NCI-H1105 treated with DMSO at 0.1 percent for 48 hours (cell line): ENCODE data around the gene PTPRN2.

Source experiments
- DNase-seq: peaks from one replicate; lab custom pipeline; 2025; lab: John Stamatoyannopoulos, UW

The PTPRN2 gene

DNA sequence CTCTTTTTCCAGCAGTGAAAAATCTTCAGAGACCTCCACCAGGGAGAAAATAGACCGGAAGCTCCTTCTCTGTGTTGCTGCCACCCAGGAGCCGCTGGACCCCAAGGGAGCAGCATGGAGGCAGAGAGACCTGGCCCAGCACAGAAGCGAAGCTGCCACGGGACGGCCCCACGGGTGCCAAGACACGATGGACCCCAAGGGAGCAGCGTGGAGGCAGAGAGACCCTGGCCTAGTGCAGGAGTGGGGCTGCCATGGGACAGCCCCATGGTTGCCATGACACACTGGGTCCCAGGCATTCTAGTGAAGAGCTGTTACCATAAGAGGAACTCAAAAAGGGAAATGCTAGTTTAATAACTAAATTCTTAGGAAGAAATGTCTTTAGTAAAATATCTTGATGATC lies 186.3 kb downstream of the PTPRN2 start:
- no peak for DNase-seq

DNA sequence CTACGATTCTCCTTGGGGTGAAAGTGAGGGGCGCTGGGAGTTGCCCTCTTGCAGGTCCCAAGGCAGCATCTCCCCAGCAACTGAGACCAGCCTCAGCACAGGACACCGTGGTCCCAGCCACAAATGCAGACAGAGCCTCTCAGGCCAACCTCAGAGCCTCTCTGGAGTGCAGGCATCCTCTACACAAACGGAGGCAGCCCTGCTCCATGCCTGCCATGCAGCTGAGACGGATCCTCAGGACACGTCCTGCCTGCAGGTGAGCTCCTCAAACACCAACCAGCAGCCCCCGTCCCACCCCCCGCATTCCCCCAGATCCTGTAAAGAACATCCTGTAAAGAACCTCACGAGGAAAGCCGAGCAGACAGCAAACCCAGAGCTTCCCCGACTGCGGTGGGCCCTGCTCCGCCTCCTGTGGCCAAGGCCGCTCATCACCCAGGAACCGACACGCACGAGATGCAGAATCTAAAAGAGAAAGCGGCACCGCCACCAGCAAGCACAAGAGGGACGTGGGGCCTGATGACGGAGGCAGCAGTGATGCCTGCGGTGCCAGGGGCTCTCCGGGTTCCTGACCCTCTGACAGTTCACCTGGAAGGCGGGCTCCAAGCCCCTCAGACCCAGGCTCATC lies 186.9 kb downstream of the PTPRN2 start:
- no peak for DNase-seq

DNA sequence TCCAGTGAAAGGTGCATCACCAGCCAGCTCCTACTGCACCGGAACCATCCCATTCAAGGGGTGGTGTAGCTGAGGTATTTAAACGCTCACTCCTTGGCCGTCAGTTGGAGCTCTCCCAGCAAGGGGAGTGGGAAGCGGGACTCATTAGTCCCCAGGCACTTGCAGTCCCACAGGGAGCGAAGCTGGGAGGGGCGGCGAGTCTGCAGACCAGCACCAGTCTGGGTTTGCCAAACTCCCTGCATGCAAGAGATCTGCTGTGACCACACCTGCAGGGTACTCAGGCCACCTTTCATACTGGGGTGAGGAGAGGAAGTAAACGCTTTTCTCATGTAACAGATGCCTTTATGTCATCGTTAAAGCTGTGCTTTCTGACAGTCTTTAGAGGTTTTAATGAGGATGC lies 187.9 kb downstream of the PTPRN2 start:
- DNase-seq: no peak

DNA sequence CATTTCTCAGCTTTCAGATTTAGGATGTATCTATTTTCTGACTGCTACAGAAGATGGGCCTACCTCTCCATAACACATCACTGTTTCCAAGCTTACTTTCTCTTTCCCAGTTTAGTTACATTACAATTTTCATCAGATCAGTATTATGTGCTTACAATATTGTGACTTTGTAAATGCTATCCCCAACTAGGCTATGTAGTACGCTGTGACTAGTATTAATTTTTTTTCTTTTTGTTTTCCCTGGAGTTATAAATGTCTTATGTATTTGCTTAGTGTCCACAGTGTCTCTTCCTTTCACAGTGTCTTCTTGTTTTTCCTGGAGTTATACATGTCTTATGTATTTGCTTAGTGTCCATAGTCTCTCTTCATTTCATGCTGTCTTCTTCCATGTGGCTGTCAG lies 188.9 kb downstream of the PTPRN2 start:
- DNase-seq: no peak

DNA sequence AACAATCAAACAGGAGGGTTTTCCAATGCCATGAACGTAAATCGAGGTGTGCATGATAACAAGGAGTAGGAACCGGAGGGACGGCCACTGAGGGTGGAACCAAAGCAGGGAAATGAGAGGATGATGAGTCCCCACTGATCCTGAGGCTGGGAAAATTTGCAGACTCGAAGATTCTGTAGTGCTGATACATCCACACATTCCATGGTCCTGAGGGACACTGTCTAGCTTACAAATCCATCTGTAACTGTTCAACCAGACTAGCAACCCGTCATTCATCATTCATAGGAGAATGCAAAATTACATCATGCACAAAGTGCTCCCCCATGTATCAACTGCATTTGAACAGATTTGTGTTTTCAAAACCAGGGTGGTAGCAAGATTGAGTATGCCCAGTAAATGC lies 189.7 kb downstream of the PTPRN2 start:
- DNase-seq: no peak

DNA sequence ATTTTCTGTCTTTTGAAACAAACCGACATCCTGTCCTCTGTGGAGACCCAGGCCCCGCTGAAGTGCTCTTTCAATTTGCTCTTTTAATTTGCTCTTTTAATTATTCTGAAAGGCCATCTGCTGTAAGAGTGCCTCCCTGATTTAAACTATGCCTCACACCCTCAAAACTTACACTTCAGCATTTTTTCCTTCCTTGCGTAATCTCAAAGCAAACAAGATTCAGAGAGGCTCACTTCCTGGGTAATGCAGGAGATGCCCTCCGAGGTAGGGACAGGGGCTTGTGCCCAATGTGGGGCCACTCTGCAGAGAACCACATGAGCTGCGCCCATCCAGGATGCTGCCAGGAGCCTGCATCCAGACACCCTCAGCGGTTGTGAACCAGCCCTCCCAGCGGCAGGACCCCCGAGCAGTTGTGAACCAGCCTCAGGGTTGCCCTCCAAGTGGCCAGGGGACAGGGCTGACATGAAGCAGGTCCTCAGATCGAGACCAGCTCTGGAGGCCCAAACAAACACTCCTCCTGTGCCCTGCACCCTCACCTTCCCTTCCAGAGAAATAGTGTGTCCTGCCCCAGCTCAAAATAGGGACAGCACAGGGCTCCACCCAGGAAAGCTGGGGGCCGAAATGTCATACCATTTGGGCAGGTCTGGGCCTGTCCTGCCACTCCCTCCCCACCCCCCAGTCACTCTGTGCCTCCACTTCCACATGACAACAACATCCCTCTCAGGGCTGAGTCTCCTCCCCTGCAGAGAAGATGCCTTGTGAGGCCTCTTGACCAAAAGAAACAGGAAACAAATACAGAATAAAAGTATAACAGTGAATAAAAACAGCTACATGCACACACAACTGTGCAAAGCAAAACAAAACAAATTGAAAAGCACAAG lies 190.4 kb downstream of the PTPRN2 start:
- DNase-seq: no peak

DNA sequence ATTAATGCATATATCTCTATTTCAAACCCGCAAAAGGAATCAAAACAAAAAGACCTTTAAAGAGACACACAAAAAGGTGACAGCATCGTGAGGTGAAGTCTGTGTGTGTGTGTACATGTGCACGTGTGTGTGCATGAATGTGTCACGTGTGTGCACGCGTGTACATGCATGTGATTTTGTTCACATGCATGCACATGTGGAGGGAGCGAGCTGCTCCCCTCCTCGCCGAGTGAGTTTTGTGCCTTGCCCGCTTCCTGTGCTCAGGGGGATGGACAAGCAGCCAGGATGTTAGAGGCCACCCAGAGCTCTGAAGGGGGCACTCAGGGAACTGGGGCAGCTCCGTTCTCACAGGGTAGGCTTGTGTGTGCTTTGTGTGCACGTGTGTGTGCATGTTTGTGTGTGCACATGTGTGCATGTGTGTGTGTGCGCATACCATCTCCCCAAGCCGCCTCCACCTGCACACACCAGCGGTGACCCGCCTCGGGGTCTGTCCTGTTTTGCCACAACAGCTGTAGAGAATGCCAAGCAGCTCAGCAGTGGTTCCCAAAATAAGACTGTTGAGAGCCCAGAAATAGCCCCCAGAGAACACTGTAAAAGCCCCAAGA lies 191.2 kb downstream of the PTPRN2 start:
- DNase-seq: no peak

DNA sequence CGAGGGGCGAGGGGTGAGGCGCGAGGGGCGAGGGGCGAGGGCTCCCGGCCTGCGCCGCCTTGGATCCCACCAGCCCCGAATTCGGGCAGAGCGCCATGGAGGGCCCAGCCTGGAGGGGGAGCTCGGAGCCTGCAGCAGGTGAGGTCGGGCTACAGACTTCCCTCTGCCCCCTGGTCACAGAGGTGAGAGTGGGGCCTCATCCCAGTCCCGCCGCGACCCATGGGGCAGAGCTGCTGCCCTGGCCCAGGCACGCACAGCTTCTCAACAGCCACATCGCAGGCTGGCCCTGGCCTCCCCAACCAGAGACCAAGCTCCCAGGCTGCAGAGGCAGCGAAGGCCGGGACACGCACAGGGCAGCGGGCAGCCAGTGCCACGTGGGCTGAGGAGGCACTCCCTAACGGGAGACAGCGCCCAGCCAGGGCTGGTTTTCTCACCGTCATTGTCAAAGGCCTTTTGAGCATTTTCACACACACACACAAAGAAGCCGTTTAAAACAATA lies 191.8 kb downstream of the PTPRN2 start:
- no peak for DNase-seq

DNA sequence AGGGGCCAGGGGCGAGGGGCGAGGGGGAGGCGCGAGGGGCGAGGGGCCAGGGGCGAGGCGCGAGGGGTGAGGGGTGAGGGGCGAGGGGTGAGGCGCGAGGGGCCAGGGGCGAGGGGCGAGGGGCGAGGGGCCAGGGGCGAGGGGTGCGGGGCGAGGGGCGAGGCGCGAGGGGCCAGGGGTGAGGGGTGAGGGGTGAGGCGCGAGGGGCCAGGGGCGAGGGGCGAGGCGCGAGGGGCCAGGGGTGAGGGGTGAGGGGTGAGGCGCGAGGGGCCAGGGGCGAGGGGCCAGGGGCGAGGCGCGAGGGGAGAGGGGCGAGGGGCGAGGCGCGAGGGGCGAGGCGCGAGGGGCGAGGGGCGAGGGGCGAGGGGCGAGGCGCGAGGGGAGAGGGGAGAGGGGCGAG lies 192.3 kb downstream of the PTPRN2 start:
- DNase-seq: no peak

DNA sequence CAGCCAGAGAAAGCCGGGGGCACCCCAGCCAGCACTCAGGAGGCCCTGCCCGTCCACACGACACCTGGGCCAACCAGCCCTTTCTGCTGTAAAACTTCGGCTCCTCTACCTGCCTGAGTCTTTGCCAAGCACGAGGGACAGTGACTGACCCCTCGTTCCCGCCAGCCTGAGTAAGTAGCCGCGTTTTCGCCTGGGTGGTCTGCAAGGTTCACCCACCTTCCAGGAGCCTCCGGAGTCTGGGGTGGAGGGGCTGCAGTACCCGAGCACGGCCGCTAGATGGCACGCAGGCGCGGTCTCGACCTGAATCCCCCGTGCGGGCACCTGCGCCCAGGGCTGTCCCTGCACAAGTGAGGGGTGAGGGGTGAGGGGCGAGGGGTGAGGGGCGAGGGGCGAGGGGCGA lies 192.7 kb downstream of the PTPRN2 start:
- no peak for DNase-seq

DNA sequence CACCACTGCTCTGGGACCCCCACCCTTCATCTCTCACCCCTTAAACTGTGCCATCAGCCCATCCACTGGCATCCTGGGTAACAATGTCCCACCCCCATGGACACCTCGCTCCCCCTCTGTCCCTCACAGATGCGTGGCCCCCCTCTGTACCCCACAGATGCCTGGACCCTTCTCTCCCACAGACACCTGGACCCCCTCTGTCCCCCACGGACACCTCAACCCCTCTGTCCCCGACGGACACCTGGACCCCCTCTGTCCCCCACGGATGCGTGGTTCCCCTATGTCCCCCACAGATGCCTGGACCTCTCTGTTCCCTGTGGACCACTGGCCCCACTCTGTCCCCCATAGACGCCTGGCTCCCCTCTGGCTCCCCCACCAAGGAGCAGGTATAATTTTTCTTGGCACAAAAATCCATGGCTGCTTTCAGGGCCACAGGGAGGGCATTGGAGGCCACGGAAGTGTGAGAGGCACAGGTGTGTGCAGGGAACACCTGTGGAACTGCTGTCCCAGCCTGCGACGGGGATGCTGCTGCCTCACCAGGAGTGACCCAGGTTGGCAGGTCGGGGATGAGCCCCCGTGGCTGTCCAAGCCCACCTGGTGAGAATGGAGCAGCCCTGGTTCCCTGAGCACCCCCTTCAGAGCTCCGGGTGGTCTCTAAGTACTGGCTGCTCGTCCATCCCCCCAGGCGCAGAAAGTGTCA lies 193.5 kb downstream of the PTPRN2 start:
- DNase-seq: no peak

DNA sequence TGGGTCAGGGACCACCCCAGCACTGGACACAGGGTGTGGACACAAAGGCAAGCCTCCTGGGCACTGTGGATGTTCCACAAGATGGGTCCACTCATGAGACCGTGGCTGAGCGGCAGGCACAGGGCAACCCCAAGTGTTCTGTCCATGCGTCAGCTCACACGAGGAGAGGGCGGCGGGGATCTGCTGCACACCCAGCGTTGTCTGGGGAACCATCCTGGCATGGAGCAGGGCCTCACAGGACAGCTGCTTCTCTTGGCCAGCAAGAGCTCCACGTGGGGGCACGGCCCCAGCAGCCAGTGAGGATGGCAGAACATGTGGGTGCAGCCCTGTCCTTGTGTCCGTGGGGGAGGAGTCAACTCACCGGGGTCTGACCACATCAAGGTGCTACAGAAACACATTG lies 195.4 kb downstream of the PTPRN2 start:
- no peak for DNase-seq

DNA sequence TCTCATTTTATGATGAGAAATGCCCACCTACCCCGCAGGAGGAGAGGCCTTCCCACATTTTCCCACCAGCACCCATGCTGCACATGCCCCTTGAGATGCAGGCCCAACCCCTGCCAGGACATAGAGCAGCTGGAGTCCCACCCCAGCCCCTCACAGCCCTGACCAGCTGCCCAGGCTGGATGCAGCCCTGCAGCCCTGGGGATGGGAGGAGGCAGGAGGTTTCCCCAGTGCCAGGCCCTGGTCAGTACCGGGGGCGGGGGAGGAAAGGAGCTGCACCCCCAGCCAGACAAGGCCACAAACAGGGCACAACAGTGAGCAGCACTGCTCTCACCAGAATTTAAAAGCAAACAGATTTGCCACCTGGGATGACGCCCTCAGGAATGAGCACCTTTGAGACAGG lies 196.1 kb downstream of the PTPRN2 start:
- no peak for DNase-seq

DNA sequence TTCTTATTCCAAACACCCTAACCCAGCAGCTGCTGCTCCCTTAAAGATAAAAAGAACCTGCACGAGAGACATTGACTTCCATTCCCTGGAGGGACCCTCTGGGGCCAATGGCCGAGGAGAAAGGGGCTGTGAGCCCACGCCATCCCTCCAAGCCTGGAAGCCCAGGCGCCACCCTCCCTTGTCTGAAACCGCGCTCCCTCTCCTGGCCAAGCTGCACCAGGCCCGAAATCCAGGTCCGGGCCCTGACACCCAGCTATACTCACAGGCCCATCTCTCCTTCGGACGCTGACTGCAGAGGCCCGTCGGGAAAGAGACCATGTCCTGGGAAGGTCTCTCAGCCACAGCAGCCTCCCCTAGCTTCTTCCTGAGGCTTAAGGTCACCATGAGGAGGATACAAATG lies 196.5 kb downstream of the PTPRN2 start:
- DNase-seq: no peak

DNA sequence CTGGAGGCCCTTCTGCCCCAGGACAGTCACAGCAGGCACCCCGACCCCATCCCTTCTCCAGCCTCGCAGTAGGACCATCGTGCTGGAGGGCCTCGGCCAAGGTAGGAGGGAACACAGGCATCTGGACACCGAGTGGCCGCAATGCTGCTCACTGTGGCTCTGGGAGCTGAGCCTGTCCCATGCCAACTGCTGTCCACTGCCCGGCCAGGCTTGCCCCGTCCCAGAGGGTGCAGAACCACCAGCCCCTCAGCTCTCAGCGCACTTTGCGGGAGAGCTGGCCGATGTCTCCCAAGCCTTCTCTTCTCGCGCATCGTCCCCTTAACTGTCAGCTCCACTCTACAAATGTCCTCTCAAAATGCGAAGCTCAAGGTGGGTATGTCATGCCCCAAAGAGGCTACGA lies 197.2 kb downstream of the PTPRN2 start:
- DNase-seq: no peak

DNA sequence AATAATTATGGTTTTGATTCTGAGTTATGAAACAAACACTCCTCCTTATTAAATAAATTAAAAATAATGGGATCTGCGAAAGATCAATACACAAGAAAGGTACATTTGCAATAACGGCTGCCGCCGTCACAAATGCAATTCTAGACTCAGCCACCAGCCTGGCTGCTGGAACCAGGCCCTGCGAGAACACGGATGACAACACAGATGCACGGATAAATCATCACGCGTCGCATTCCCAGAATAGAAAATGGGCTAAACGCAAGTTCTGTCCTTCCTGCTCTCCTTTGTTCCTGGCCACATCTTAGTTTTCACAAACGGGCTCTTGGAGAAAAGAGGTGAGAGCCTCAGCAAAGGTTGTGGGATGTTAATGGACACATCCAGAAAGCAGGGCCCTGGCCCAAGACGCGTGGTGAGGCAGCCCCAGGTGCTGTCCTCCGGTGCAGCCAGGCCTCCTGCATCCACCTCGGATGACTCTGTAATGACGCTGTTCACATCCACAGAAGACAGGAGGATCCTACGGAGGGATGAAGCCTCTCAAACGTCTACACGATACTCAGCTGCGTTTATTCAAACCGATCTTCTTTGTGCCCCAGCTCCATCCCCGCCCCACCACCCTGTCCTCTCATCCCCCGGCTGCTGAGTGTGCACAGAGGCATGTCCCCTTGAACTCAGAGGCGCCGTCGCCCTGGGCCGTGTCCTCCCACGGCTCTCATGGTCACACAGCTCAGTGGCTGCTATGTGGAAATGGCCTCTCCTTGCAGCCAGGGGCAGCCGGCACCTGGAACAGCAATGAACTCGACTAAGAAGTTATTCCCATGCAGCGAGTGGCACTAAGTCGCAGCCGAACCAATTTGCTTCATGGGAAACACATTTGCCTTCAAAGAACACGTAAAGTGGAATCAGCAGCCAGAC lies 197.9 kb downstream of the PTPRN2 start:
- DNase-seq: no peak

DNA sequence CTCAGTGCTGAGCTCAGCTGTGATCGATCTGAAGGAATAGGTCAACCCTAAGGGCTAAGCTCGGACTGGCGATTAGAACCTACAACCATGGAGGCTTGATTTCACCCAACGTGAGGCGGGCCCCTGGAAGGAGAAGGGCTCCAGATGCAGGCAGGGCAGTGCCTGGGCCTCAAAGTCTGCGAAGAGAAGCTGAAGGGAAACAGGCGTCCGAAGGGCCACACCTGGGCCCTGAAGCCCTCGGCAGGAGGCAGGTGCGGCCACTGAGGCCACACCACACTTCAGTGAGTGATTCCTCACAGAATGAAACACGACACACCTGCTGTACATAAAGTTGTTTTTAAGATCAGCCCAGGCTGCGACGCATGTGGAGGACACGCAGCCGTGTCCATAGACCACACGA lies 198.7 kb downstream of the PTPRN2 start:
- no peak for DNase-seq

DNA sequence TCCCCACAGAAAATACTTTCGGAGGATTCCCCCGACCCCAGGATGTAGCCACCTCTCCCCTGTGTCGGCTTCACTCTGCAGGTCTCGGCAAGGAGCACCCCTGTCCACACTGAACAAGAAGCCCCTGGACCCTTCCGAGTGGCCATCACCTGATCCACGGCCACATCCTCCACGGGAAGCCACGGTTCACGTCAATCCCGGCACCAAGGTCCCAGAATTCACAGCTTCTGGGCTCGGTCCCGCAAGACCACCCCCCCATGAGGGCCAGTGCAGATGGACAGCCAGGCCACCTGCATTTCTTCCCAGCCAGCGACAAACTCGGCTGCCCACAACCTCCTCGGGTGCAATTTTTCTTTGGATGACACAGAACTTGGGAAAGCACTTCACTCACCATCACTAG lies 199.6 kb downstream of the PTPRN2 start:
- DNase-seq: no peak

DNA sequence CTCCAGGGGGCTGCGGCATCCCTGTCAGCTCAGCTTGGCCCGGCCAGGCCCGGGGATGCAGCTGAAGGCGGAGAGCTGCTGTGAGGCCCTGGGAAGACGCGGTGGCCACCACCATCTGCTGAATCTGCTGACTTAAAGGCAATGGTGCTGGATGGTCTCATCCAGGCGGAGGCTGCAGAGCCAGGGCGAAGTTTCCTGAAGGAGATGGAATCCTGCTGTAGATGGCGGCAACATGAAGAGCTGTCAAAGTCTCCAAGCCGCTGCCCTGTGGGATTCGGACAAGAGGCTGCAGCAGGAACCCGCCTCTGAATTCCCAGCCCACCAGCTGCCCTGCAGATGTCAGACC lies 200.1 kb downstream of the PTPRN2 start:
- no peak for DNase-seq

DNA sequence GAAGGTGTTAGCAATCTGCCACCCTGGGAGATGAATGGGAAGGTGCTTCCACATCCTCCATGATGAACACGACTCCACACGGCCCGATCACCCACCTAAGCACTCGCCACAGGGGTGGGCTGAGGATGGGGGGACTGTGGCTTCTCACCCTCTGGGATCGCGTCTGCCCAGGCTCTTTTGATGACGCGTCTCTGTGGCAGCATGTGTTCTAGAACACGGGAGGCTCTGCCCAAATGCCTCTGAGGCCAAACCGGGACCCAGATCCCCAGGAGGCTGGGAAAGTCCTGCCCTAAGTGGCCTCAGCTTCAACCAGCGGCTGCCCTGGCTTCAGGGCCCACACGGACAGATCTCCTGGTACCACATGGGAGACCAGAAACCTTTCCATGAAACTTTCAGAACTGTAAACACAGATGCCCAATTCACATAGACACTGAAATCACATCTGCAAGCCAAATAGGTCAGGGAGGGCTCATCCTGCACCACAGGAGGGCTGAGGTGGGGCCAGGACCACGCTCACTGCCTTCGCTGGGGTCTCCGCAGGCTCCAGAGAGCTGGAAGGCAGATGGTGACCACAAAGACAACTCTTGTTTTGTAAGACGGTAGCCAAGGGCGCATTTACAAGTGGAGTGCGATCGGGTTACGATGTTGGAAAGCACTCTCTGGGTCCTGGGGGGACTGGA lies 200.6 kb downstream of the PTPRN2 start:
- DNase-seq: no peak

DNA sequence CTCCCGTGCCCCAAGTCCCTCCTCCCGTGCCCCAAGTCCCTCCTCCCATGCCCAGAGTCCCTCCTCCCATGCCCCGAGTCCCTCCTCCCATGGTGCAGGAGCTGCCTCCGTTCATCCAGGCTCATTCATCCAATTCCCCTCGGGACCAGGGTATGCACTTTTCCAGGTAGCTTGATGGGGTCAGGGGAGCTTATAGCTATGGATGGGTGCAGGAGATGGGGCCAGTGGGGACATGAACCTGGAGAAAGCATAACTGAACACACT lies 201.3 kb downstream of the PTPRN2 start:
- no peak for DNase-seq
